Left forelimb (tissue), 1 donor: ENCODE results near the gene ZCCHC17.
A peak's percentile ranks its signal among the peaks of the same experiment; 100 is the strongest.

Experiments
- DNase-seq: peaks from one replicate; pipeline ENCODE4 v3.0.0-alpha.2; 2018; ENCODE audit warnings: low spot score

Gene ZCCHC17

DNA sequence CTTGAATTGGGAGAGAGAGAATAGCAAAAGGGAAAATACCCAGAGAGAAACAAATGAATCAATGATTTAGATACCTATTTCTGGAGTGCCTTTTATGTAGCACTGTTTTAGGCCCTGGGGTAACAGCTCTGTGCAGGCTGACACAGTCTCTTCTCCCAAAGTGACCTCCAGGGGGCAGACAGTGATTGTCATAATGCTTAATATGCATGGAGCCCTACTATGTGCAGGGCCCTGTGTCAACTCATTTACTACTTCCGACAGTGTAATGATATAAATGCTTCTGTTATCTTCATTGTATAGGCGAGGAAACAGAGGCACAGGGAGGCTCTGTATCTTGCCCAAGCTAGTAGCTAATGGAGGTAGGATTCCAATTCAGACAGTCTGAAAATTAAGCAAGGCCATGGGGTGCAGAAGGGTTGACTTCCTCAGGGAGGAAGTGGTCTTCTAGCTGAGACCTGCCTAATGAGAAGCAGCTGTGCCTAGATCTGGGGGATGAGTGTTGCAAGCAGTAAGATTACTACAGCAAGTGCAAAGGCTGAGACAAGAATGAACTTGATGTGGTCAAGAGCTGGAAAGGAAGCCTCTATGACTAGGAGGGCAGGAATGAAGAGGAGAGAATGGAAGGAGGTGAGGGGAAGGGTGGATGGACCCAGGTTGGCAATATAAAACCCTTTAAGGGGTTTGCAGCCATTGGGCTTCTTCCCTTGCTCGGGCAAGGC, 100.0 kb downstream of the ZCCHC17 start:
- DNase-seq = no peak

GRCh38 chr1:31397360-31398095, 100.7 kb downstream of the ZCCHC17 start:
- no peak for DNase-seq

GRCh38 chr1:31398246-31398645, 101.4 kb downstream of the ZCCHC17 start:
- no peak for DNase-seq

GRCh38 chr1:31399976-31400375, 103.1 kb downstream of the ZCCHC17 start:
- no peak for DNase-seq

DNA sequence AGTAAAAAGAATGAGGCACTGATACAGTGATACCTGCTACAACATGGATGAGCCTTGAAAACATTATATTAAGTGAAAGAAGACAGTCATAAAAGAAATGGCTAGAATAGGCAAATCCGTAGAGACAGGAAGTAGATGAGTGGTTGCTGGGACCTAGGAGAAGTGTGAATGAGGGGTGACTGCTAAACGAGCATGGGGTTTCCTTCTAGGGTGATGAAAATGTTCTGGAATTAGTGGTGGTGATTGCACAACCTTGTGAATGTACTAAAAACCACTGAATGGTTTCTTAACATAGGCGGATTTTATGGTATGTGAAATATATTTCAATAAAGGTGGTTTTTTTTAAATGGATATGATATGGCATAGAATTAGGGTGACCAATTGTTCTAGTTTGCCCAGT, 103.6 kb downstream of the ZCCHC17 start:
- DNase-seq = no peak

GRCh38 chr1:31401241-31401640, 104.4 kb downstream of the ZCCHC17 start:
- no peak for DNase-seq

- DNase-seq = no peak
Observed at GRCh38 chr1:31405578-31406245, 108.9 kb downstream of the ZCCHC17 start.

DNA sequence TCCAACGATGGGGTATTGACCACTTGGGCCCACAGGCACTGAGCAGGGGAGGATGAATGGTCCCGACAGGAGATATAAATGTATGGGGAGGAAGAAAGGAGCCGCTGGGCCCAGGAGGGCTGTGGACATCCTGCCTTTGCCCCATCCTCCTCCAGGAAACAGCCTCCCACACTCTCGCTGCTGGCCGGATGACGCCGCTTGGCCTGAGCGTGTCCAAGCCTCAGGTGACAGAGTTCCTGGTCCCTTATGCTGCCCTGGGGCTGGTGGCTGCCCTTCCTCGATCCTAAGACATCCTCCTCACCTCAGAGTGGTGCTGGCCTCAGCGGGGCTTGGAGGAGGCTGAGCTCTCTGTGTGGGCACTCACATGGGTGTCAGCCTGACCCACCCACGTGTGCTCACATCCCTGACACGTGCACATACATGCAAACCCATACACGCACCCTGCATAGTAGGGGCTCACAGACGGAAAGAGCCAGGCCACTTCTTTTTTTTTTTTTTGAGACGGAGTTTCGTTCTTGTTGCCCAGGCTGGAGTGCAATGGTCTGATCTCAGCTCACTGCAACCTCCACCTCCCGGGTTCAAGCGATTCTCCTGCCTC, 110.3 kb downstream of the ZCCHC17 start:
- DNase-seq = no peak

DNA sequence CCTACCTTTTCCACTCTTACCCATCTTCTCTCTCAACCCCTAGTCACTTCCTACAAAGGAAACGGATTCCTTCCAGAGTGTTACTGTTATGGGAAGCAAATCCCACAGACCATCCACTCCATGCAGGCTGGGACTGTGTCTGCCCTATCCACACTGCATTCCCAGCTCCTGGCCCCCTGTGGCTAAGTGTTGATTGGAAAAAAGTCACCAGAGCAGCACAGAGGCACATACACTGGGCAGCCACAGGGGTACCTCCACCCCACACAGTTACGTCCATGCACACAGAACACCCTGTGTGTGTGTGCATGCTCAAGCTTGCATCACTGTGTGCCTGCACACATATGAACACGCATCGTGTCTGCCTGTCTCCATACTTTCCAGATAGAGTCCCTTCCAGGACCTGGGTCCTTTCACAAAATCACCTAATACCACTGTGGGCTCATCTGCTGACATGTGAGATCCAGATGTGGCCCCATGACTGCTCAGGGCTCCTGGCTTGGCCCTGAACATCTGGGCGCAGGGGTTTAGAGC, 112.0 kb downstream of the ZCCHC17 start:
- no peak for DNase-seq

DNA sequence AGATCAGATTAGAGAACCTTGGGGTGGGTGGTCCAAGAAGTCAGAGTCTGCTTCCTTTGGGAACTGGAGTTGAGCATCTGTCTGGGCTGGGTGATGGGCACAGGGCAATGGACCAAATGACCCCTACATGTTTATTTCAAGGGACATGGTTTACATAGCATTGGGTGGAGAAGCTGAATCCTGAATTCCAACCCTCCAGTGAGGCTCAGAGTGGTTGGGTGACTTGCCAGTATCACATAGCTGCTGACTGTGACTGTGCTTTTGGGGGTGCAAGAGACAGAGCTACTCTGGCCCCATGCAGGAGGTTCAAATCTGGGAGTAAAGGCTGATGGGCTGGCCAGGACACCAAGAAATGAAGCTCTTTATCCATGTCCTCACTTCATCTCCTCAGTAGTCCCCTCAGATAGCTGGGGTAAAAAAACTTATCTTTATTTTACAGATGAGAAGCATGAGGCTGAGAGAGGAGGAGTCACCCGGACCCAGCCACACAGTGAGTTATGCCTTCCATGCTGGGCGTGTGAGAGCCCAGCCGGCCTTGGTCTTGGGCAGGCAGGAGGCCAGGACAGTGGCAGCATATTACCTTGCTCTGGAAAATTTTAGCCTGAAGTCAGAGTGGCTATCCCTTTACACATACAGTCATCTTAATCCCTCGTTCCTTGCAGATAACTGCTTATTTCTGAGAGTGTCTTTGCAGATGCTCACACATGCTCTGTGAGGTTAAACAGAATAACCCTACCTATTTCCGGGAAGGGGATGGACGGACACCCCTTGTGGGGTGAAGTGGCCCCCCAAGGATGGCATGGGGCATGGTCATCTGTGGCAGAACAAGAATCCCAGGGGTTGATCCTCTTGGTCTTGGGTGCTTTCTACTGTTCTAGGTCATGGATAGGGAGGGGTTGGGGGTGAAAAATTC, 113.4 kb downstream of the ZCCHC17 start:
- no peak for DNase-seq

- no peak for DNase-seq
Observed at GRCh38 chr1:31410871-31411270, 114.0 kb downstream of the ZCCHC17 start.

GRCh38 chr1:31412205-31412604, 115.4 kb downstream of the ZCCHC17 start:
- no peak for DNase-seq

DNA sequence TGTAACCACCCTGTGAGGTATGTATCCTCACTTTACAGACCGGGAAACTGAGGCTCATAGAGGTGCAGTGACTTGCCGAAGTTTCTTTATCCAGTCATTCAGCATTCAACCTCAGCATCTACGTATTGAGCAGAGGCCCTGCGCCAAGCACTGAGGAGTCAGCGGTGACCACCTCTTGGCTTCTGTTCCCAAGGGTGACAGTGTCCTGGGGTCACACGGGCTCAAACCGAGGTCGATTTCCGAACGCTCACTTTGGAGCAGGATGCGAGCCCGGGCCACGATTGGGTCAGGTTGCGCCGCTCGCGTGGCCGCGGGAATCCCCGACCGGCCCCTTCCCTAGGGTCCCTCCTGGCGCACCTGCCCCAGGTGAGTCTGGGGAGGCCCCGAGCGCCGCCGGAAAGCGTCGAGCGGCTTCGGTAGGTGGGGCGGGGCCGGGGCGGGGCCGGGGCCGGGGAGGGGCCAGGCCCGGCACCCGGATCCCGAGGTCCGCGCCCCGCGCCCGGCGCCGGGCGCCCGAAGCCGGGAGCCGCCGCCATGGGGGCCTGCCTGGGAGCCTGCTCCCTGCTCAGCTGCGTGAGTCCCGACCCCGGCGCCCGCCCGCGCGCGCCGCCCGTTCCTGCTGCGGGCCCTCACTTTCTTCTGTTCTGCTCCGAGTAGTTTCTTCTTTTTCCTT, 116.0 kb downstream of the ZCCHC17 start, which contains the start of gene SERINC2:
Gene SERINC2, plus strand, starts transcription at position 482 of the 673 bp plus-strand sequence. Its CDS starts 53 bp downstream, at position 535.
- DNase-seq = no peak

DNA sequence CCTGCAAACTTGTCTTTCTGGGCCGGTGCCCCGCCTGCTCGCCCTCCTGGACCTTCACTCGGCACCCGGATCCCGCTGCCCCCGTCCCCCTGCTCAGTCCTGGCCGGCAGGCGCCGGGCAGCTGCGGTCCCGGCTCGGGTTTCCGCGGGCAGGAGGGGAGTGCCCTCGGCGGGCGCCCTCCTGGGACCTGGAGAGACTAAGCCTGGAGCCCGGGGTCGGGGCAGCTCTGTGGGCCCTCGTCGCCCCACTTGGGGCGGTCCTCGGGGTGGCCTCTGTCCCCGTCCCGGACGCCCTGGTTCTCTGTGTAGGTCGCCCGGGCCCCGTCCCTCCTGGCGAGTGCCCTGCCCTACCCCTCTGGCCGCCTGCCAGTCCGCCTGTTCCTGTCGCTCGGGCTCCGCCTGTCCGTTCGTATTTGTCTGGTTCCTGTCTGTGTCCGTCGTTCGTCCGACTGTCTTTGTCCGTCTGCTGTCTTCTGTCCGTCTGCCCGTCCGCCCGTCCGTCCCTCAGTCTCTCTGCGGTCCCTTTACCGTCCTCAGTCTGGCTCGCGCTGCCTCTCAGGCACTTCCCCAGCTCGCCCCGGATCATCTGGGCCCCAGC, 116.7 kb downstream of the ZCCHC17 start:
- peak; percentile 87 for DNase-seq
